HG03039 (cell line): Measurements from ENCODE around the gene PXYLP1.

Experiments
- ATAC-seq: cut with Tn5 transposase; IDR thresholded peaks from one replicate; pipeline ENCODE4 v1.9.1; 2021; ENCODE audit warnings: mild to moderate bottlenecking, moderate library complexity; ENCODE audit not compliant: unreplicated experiment

The PXYLP1 gene

GRCh38 chr3:141228395-141228794, 3.2 kb upstream of the PXYLP1 start:
- ATAC-seq, result no peak

GRCh38 chr3:141229132-141229531, 2.5 kb upstream of the PXYLP1 start:
- no peak for ATAC-seq

GRCh38 chr3:141230293-141230692, 1.3 kb upstream of the PXYLP1 start:
- no peak for ATAC-seq

GRCh38 chr3:141231952-141232823, 563 bp downstream of the PXYLP1 start:
- no peak for ATAC-seq

GRCh38 chr3:141233457-141234161, 2.0 kb downstream of the PXYLP1 start:
- no peak for ATAC-seq

- no peak for ATAC-seq
Observed at GRCh38 chr3:141234283-141234682, 2.7 kb downstream of the PXYLP1 start.

GRCh38 chr3:141235661-141236171, 4.1 kb downstream of the PXYLP1 start:
- no peak for ATAC-seq

GRCh38 chr3:141236361-141236760, 4.7 kb downstream of the PXYLP1 start:
- no peak for ATAC-seq

GRCh38 chr3:141237701-141238521, 6.3 kb downstream of the PXYLP1 start:
- ATAC-seq, result no peak

- no peak for ATAC-seq
Observed at GRCh38 chr3:141239511-141240281, 8.1 kb downstream of the PXYLP1 start.

GRCh38 chr3:141240286-141240685, 8.7 kb downstream of the PXYLP1 start:
- ATAC-seq, result no peak

- ATAC-seq, result no peak
Observed at GRCh38 chr3:141240687-141241615, 9.3 kb downstream of the PXYLP1 start.

GRCh38 chr3:141241616-141242376, 10.2 kb downstream of the PXYLP1 start:
- ATAC-seq, result no peak

GRCh38 chr3:141242377-141243092, 10.9 kb downstream of the PXYLP1 start:
- no peak for ATAC-seq

- no peak for ATAC-seq
Observed at GRCh38 chr3:141243271-141243707, 11.7 kb downstream of the PXYLP1 start.

- ATAC-seq, result no peak
Observed at GRCh38 chr3:141246224-141246957, 14.8 kb downstream of the PXYLP1 start.

- ATAC-seq, result no peak
Observed at GRCh38 chr3:141246958-141247301, 15.3 kb downstream of the PXYLP1 start.
